Ishikawa (cell line): Measurements from ENCODE around the gene ETV5.

Experiments used
- CEBPB ChIP-seq: IDR thresholded peaks from 2 replicates; pipeline ENCODE4 v1.6.1; 2012
- CREB1 ChIP-seq: IDR thresholded peaks from 2 replicates; pipeline ENCODE4 v1.6.1; 2012; ENCODE audit warnings: low read depth
- EGR1 ChIP-seq: IDR thresholded peaks from 2 replicates; pipeline ENCODE4 v1.6.1; 2012
- EP300 ChIP-seq: IDR thresholded peaks from 2 replicates; pipeline ENCODE4 v1.6.1; 2012; ENCODE audit warnings: borderline replicate concordance
- FOXM1 ChIP-seq: IDR thresholded peaks from 2 replicates; pipeline ENCODE4 v1.6.1; 2012; ENCODE audit warnings: low read depth, borderline replicate concordance
- NFIC ChIP-seq: IDR thresholded peaks from 2 replicates; pipeline ENCODE4 v1.6.1; 2012
- RAD21 ChIP-seq: IDR thresholded peaks from 2 replicates; pipeline ENCODE4 v1.6.1; 2012; ENCODE audit warnings: low read depth
- TAF1 ChIP-seq: IDR thresholded peaks from 2 replicates; pipeline ENCODE4 v1.6.1; 2012; ENCODE audit warnings: low read depth, mild to moderate bottlenecking
- TCF12 ChIP-seq: IDR thresholded peaks from 2 replicates; pipeline ENCODE4 v1.6.1; 2012; ENCODE audit warnings: low read depth
- TEAD4 ChIP-seq: IDR thresholded peaks from 2 replicates; pipeline ENCODE4 v1.6.1; 2012
- USF1 ChIP-seq: IDR thresholded peaks from 2 replicates; pipeline ENCODE4 v1.6.1; 2012
- YY1 ChIP-seq: IDR thresholded peaks from 2 replicates; pipeline ENCODE4 v1.6.1; 2012; ENCODE audit warnings: low read depth
- ZBTB7A ChIP-seq: IDR thresholded peaks from 2 replicates; pipeline ENCODE4 v1.6.1; 2012; ENCODE audit warnings: low read depth
- TF ChIP-seq, protein P1 (sequence below): IDR thresholded peaks from 2 replicates; pipeline ENCODE4 v1.6.1; 2012; ENCODE audit warnings: low read depth, mild to moderate bottlenecking
- TF ChIP-seq, protein P2 (sequence below): IDR thresholded peaks from 2 replicates; pipeline ENCODE4 v1.6.1; 2012

Gene ETV5

DNA sequence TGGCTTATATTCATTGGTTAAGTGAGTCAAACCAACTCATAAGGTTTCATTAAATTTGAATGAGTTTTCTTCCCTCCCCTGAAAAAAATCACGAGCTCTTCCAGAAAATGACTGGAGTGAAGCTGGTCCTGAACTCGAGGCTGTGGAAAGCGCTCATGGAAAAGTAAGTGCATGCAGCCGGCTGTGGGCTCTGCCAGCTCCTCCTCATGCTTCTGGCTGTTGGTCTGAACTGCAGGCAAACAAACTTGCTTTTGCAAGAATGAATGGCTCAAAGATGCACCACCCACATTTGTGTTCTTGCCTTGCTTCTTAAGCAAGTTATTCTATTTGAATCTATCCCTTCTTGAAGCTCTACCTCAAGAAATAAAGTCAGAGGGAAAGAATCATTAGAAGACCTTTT lies 6.2 kb downstream of the ETV5 start:
- TF ChIP-seq, protein P1, sequence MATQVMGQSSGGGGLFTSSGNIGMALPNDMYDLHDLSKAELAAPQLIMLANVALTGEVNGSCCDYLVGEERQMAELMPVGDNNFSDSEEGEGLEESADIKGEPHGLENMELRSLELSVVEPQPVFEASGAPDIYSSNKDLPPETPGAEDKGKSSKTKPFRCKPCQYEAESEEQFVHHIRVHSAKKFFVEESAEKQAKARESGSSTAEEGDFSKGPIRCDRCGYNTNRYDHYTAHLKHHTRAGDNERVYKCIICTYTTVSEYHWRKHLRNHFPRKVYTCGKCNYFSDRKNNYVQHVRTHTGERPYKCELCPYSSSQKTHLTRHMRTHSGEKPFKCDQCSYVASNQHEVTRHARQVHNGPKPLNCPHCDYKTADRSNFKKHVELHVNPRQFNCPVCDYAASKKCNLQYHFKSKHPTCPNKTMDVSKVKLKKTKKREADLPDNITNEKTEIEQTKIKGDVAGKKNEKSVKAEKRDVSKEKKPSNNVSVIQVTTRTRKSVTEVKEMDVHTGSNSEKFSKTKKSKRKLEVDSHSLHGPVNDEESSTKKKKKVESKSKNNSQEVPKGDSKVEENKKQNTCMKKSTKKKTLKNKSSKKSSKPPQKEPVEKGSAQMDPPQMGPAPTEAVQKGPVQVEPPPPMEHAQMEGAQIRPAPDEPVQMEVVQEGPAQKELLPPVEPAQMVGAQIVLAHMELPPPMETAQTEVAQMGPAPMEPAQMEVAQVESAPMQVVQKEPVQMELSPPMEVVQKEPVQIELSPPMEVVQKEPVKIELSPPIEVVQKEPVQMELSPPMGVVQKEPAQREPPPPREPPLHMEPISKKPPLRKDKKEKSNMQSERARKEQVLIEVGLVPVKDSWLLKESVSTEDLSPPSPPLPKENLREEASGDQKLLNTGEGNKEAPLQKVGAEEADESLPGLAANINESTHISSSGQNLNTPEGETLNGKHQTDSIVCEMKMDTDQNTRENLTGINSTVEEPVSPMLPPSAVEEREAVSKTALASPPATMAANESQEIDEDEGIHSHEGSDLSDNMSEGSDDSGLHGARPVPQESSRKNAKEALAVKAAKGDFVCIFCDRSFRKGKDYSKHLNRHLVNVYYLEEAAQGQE: no peak
- TF ChIP-seq EGR1 (no peak), TAF1 (no peak)

- TF ChIP-seq CEBPB: no peak
- TF ChIP-seq RAD21: no peak
- TF ChIP-seq EP300: no peak
- no peak for TF ChIP-seq CREB1
- no peak for TF ChIP-seq TEAD4
- TF ChIP-seq ZBTB7A: no peak
- TF ChIP-seq YY1: no peak
- TF ChIP-seq USF1: no peak
- TF ChIP-seq FOXM1: no peak
- no peak for TF ChIP-seq NFIC
- TF ChIP-seq EGR1: no peak
- TF ChIP-seq, protein P2, sequence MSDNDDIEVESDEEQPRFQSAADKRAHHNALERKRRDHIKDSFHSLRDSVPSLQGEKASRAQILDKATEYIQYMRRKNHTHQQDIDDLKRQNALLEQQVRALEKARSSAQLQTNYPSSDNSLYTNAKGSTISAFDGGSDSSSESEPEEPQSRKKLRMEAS: no peak
- TF ChIP-seq, protein P1: no peak
- no peak for TF ChIP-seq TAF1
- TF ChIP-seq TCF12: no peak
Observed at GRCh38 chr3:186100398-186100797, 8.5 kb downstream of the ETV5 start.

DNA sequence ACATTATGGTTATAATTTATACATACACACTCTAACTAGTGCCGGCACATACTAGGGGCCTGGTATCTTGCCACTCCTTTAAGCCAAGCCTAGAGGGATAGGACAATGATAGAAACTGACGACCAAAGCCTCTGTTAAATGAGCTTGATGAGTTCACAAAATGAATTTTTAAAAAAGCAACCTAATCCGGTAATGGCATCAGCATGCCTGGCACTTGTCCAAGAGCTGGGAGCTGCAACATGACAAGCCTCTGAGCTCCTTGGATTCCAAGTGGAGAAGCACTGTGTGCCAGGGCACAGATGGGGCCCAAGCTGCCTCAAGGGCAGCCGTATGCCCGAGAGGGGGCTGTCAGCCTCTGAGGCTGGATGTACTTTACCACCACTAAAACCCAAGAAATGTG lies 9.7 kb downstream of the ETV5 start:
- TF ChIP-seq CREB1 (no peak), NFIC (peak; percentile 87)

GRCh38 chr3:186098740-186099139 lies 10.1 kb downstream of the ETV5 start:
- TF ChIP-seq RAD21 (no peak), CREB1 (no peak), USF1 (no peak)
- TF ChIP-seq, protein P1: no peak

DNA sequence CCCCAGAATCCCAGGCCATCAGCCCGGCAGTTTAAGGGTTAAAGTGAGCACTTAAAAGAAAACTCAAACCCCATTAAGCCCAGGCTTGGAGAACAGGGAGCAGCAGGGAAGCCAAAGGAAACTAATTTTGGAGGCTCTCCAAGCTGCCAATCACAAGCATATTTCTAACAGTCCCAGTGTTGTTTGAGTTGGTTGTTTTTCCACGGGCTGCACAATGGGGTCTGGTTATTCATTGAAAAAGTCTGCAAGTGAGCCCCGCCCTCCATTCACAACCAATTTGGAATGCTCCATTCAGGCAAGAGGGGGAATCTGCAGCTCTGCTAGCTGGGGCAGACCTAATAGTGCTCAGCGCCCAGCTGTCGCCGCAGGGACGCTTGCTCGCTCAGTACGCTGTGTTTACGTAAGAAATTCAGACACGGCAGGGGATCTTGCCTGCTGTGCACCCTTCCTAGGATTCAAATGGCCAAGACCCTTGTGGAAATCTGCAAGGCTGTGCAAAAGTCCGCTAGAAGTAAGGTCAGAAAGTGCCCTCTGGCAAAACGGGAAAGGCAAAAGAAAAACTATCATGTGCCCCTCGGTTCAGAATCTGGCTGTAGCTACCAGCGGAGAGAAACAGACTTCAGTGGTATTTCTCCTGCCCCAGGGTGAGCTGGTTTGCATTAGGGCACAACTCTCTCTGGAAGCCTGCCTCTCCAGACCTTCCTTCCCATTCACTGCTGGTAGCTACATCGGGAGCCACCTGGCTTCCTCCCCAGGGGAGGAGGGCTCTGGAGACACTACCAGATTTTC lies 11.0 kb downstream of the ETV5 start:
- TF ChIP-seq RAD21: no peak; the same call in 1 of the 2 replicates
- TF ChIP-seq YY1: peak; percentile 75
- 0 out of 2 replicates have a peak, but pooled peaks have one; percentile 71 for TF ChIP-seq ZBTB7A
- peak; percentile 91 for TF ChIP-seq EP300
- TF ChIP-seq EGR1: no peak
- TF ChIP-seq, protein P1: no peak
- peak; percentile 53; the same call in 1 of the 2 replicates for TF ChIP-seq CREB1
- TF ChIP-seq, protein P2: peak; percentile 86
- TF ChIP-seq CEBPB: peak; percentile 54; the same call in 1 of the 2 replicates
- peak; percentile 49; the same call in 1 of the 2 replicates for TF ChIP-seq TAF1
- TF ChIP-seq FOXM1: peak; percentile 90
- peak; percentile 6; the same call in 1 of the 2 replicates for TF ChIP-seq USF1
- peak; percentile 81 for TF ChIP-seq TEAD4
- peak; percentile 99 for TF ChIP-seq NFIC
- TF ChIP-seq TCF12: peak; percentile 93
